Neuronal stem cell (in vitro differentiated cells): ENCODE results near the gene ZNF740.

Experiments used
- DNase-seq: peaks from one replicate; pipeline ENCODE4 v3.0.0-alpha.2; 2013; ENCODE audit warnings: low spot score
- H2AFZ ChIP-seq: one replicate; pipeline ENCODE4 v1.6.1; 2013; ENCODE audit warnings: mild to moderate bottlenecking, low read length, inconsistent platforms
- H2AK5ac ChIP-seq: 2 replicates; pipeline ENCODE4 v1.6.1; 2013; ENCODE audit warnings: low read depth, mild to moderate bottlenecking, inconsistent platforms, low read length, moderate library complexity, mixed read lengths
- H2BK120ac ChIP-seq: 2 replicates; pipeline ENCODE4 v1.6.1; 2013; ENCODE audit warnings: low read depth, mild to moderate bottlenecking, inconsistent platforms, low read length, moderate library complexity, mixed read lengths
- H2BK12ac ChIP-seq: one replicate; pipeline ENCODE4 v1.6.1; 2013; ENCODE audit warnings: low read length, inconsistent platforms
- H2BK15ac ChIP-seq: 2 replicates; pipeline ENCODE4 v1.6.1; 2013; ENCODE audit warnings: mild to moderate bottlenecking, low read length, inconsistent platforms, mixed read lengths
- H2BK5ac ChIP-seq: one replicate; pipeline ENCODE4 v1.6.1; 2013; ENCODE audit warnings: inconsistent platforms, mild to moderate bottlenecking, low read length, moderate library complexity
- H3K14ac ChIP-seq: one replicate; pipeline ENCODE4 v1.6.1; 2013; ENCODE audit warnings: low read length, inconsistent platforms
- H3K18ac ChIP-seq: 2 replicates; pipeline ENCODE4 v1.6.1; 2013; ENCODE audit warnings: low read length, inconsistent platforms
- H3K23ac ChIP-seq: 2 replicates; pipeline ENCODE4 v1.6.1; 2013; ENCODE audit warnings: low read depth, mild to moderate bottlenecking, mixed read lengths, low read length, inconsistent platforms; ENCODE audit not compliant: poor library complexity
- H3K27ac ChIP-seq: replicated peaks from 3 replicates; pipeline ENCODE4 v1.5.1; 2013; ENCODE audit warnings: low read length, inconsistent platforms
- H3K27me3 ChIP-seq, 3 experiments: 2 replicates each; pipeline ENCODE4 v1.6.1; 2013; ENCODE audit warnings: low read length in 3 of 3, mild to moderate bottlenecking in 2 of 3, inconsistent platforms in 1 of 3, low read depth in 1 of 3, mixed read lengths in 1 of 3, moderate library complexity in 1 of 3; ENCODE audit not compliant: control insufficient read depth in 3 of 3, insufficient read depth in 3 of 3
- H3K36me3 ChIP-seq, 2 donors: replicated peaks in 1 of 2; 2 replicates each; pipeline ENCODE4 v1.6.1; 2013; ENCODE audit warnings: low read length in 2 of 2; ENCODE audit not compliant: control insufficient read depth in 2 of 2, insufficient read depth in 2 of 2
- H3K4ac ChIP-seq: 2 replicates; pipeline ENCODE4 v1.6.1; 2013; ENCODE audit warnings: inconsistent platforms, mild to moderate bottlenecking, low read length, moderate library complexity
- H3K4me1 ChIP-seq, 2 donors: 1 replicate in 1 of 2; 2 replicates in 1 of 2; pipeline ENCODE4 v1.6.1; 2013; ENCODE audit warnings: low read length in 2 of 2, low read depth in 1 of 2; ENCODE audit not compliant: control insufficient read depth in 2 of 2, insufficient read depth in 1 of 2
- H3K4me2 ChIP-seq: one replicate; pipeline ENCODE4 v1.6.1; 2013; ENCODE audit warnings: mild to moderate bottlenecking, low read length, inconsistent platforms; ENCODE audit not compliant: insufficient read depth, poor library complexity, severe bottlenecking
- H3K4me3 ChIP-seq, 2 donors: 2 replicates each; pipeline ENCODE4 v1.5.1; 2013; ENCODE audit warnings: low read length in 2 of 2, mild to moderate bottlenecking in 2 of 2, inconsistent platforms in 1 of 2, moderate library complexity in 1 of 2
- H3K79me1 ChIP-seq: one replicate; pipeline ENCODE4 v1.6.1; 2013; ENCODE audit warnings: low read depth, mild to moderate bottlenecking, inconsistent platforms, low read length, moderate library complexity
- H3K9ac ChIP-seq: one replicate; pipeline ENCODE4 v1.6.1; 2013; ENCODE audit warnings: mild to moderate bottlenecking, low read depth, low read length, inconsistent platforms; ENCODE audit not compliant: poor library complexity
- H3K9me3 ChIP-seq, 2 donors: replicated peaks in 1 of 2; 2 replicates each; pipeline versions ENCODE3 to v1.6.1; 2013; ENCODE audit warnings: low read length in 2 of 2, mild to moderate bottlenecking in 2 of 2, inconsistent platforms in 1 of 2, low read depth in 1 of 2, mixed read lengths in 1 of 2, moderate library complexity in 1 of 2; ENCODE audit not compliant: control insufficient read depth in 2 of 2, insufficient read depth in 1 of 2
- H4K8ac ChIP-seq: one replicate; pipeline ENCODE4 v1.6.1; 2013; ENCODE audit warnings: low read depth, mild to moderate bottlenecking, inconsistent platforms, low read length, moderate library complexity
- H4K91ac ChIP-seq: one replicate; pipeline ENCODE4 v1.6.1; 2013; ENCODE audit warnings: low read length, low read depth, mild to moderate bottlenecking, inconsistent platforms; ENCODE audit not compliant: poor library complexity
- WGBS, 2 donors: extraction: QIAGEN DNeasy Blood & Tissue Kit; methylation state at CpG; one replicate each; pipeline ENCODE4 v1.1.7; 2013; ENCODE audit warnings: missing lambda C conversion rate in 2 of 2, mixed read lengths in 1 of 2; ENCODE audit not compliant: insufficient read length in 2 of 2, insufficient replicate concordance in 1 of 2; ENCODE audit errors: extremely low coverage in 2 of 2; 5-methylcytosine and 5-hydroxymethylcytosine counted together

Gene ZNF740

GRCh38 chr12:53194973-53195372 is 14.5 kb downstream of the ZNF740 start:
- no peak overlapping the region for H3K18ac ChIP-seq
- peaks cover 0 to 2% of the 10 kb centered on the region in 2 donors for H3K4me1 ChIP-seq
- no peak overlapping the region for H3K4me3 ChIP-seq
- no peak overlapping the region for H3K4me2 ChIP-seq
- no peak overlapping the region for H2AFZ ChIP-seq
- no peak overlapping the region for H3K23ac ChIP-seq
- H2BK120ac ChIP-seq: no peak overlapping the region
- no peaks in the 10 kb centered on the region for H3K79me1 ChIP-seq
- H2BK15ac ChIP-seq: no peak overlapping the region
- peaks cover 0 to 34% (median 31%) of the 10 kb centered on the region in 3 experiments for H3K27me3 ChIP-seq
- H3K9ac ChIP-seq: no peak overlapping the region
- no peak overlapping the region for H4K8ac ChIP-seq
- H2BK12ac ChIP-seq: no peak overlapping the region
- H3K27ac ChIP-seq: no peak overlapping the region
- H3K14ac ChIP-seq: no peak overlapping the region
- no peak for DNase-seq
- no peak overlapping the region for H4K91ac ChIP-seq
- no CpG with 5 or more reads among the region's 1 CpG for WGBS, 2 donors
- no peak overlapping the region for H2AK5ac ChIP-seq
- no peak overlapping the region for H3K4ac ChIP-seq
- H3K9me3 ChIP-seq: no peaks in the 10 kb centered on the region
- no peak overlapping the region for H2BK5ac ChIP-seq
- peaks cover 10 to 21% of the 10 kb centered on the region in 2 donors for H3K36me3 ChIP-seq

GRCh38 chr12:53195516-53196420 is 15.2 kb downstream of the ZNF740 start:
- no peaks in the 10 kb centered on the region for H3K79me1 ChIP-seq
- peaks cover under 1 to 2% of the 10 kb centered on the region in 2 donors for H3K4me1 ChIP-seq
- no peak overlapping the region for H4K91ac ChIP-seq
- no peak for DNase-seq
- H3K9me3 ChIP-seq: no peaks in the 10 kb centered on the region
- no peak overlapping the region for H3K4ac ChIP-seq
- no peak overlapping the region for H3K14ac ChIP-seq
- no peak overlapping the region for H2AK5ac ChIP-seq
- no peak overlapping the region for H2BK12ac ChIP-seq
- no peak overlapping the region for H2BK5ac ChIP-seq
- H2AFZ ChIP-seq: no peak overlapping the region
- H3K36me3 ChIP-seq: peaks cover 10 to 14% of the 10 kb centered on the region in 2 donors
- H3K27ac ChIP-seq: no peak overlapping the region
- no peak overlapping the region for H2BK120ac ChIP-seq
- H3K9ac ChIP-seq: peak overlapping the region; percentile 25
- WGBS, 2 donors: no CpG with 5 or more reads among the region's 10 CpGs
- no peak overlapping the region for H2BK15ac ChIP-seq
- no peak overlapping the region for H3K18ac ChIP-seq
- no peak overlapping the region for H3K23ac ChIP-seq
- peaks cover 0 to 34% (median 31%) of the 10 kb centered on the region in 3 experiments for H3K27me3 ChIP-seq
- no peak overlapping the region for H3K4me3 ChIP-seq
- no peak overlapping the region for H4K8ac ChIP-seq
- no peak overlapping the region for H3K4me2 ChIP-seq

GRCh38 chr12:53196486-53196885 is 16.0 kb downstream of the ZNF740 start:
- no CpG with 5 or more reads among the region's 14 CpGs for WGBS, 2 donors

GRCh38 chr12:53197011-53197640 is 16.6 kb downstream of the ZNF740 start:
- H2AK5ac ChIP-seq: peak overlapping the region; percentile 87
- H3K9me3 ChIP-seq: no peaks in the 10 kb centered on the region
- H3K4ac ChIP-seq: no peak overlapping the region
- H3K27ac ChIP-seq: no peak overlapping the region
- WGBS, 2 donors: no CpG with 5 or more reads among the region's 19 CpGs
- H3K27me3 ChIP-seq: peaks cover 0 to 34% (median 31%) of the 10 kb centered on the region in 3 experiments
- no peak overlapping the region for H4K91ac ChIP-seq
- DNase-seq: no peak
- no peak overlapping the region for H2AFZ ChIP-seq
- no peaks in the 10 kb centered on the region for H3K79me1 ChIP-seq
- peak overlapping the region; percentile 45 for H3K9ac ChIP-seq
- no peak overlapping the region for H4K8ac ChIP-seq
- H2BK12ac ChIP-seq: peak overlapping the region; percentile 63
- peak overlapping the region; percentile 74 for H3K23ac ChIP-seq
- no peak overlapping the region for H3K14ac ChIP-seq
- peaks cover 3 to 4% of the 10 kb centered on the region in 2 donors for H3K36me3 ChIP-seq
- H3K4me2 ChIP-seq: peak overlapping the region; percentile 36
- H3K18ac ChIP-seq: peak overlapping the region; percentile 71
- H3K4me1 ChIP-seq: peaks cover 2 to 10% of the 10 kb centered on the region in 2 donors
- H3K4me3 ChIP-seq: peak overlapping the region in 1 of 2 donors; percentile 24
- H2BK5ac ChIP-seq: peak overlapping the region; percentile 10
- H2BK15ac ChIP-seq: peak overlapping the region; percentile 62
- no peak overlapping the region for H2BK120ac ChIP-seq

More at GRCh38 chr12:53196486-53196885, 16.0 kb downstream of the ZNF740 start:
- Histone ChIP-seq H4K91ac (no peak overlapping the region), H2AFZ (no peak overlapping the region), H3K9me3 (no peaks in the 10 kb centered on the region), H3K79me1 (no peaks in the 10 kb centered on the region), H3K4ac (no peak overlapping the region), H3K27me3 (peaks cover 0 to 34% (median 31%) of the 10 kb centered on the region in 3 experiments), H2BK5ac (no peak overlapping the region), H3K18ac (no peak overlapping the region), H3K27ac (no peak overlapping the region), H3K9ac (no peak overlapping the region), H4K8ac (no peak overlapping the region), H2BK12ac (no peak overlapping the region), H3K4me1 (peaks cover 2 to 8% of the 10 kb centered on the region in 2 donors), H3K14ac (peak overlapping the region; percentile 40), H2BK120ac (no peak overlapping the region), H3K23ac (no peak overlapping the region), H2AK5ac (no peak overlapping the region), H3K4me3 (peak overlapping the region in 1 of 2 donors; percentile 37), H2BK15ac (peak overlapping the region; percentile 45), H3K4me2 (no peak overlapping the region), H3K36me3 (peaks cover 4 to 9% of the 10 kb centered on the region in 2 donors)
- no peak for DNase-seq
